Measurements from ENCODE around the gene NEB.
A peak's percentile ranks its signal among the peaks of the same experiment; 100 is the strongest.
"Not testable (repeated sequence)": the region's sequence is repeated elsewhere in the genome, so short reads cannot be mapped to it uniquely, and the experiment has no call there.

NEB gene

GRCh38 chr2:151649966-151650365, 84.3 kb downstream of the NEB start:
- DNase-seq (ENCODE audit: low read depth in 3 of 3), result no peak

DNA sequence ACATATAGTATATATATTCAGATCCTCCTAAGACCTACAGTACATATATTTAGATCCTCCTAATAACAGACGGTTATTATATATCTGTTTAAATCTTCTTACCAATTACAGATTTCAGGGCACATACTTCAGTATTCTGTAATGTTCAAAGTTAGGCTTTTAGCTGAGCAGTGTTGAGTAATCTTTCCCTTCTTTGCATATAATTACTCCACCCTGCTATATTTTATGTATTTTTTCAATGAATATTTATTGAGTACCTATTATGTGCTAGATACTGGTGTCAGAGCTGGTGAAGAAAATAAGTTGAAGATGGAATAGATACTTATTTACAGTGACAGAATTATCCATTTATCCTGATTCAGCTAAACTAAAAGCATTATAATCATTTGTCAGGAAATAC, 84.9 kb downstream of the NEB start:
- no peak for DNase-seq (ENCODE audit: low read depth in 3 of 3)

GRCh38 chr2:151646512-151646911, 87.8 kb downstream of the NEB start:
- not testable (repeated sequence) for DNase-seq (ENCODE audit: low read depth in 3 of 3)

GRCh38 chr2:151644580-151644979, 89.7 kb downstream of the NEB start:
- DNase-seq (ENCODE audit: low read depth in 3 of 3), result no peak

- DNase-seq (ENCODE audit: low read depth in 3 of 3), result not testable (repeated sequence)
Measured at GRCh38 chr2:151641895-151642294, 92.4 kb downstream of the NEB start.

GRCh38 chr2:151640087-151640486, 94.2 kb downstream of the NEB start:
- DNase-seq (ENCODE audit: low read depth in 3 of 3), result no peak

- no peak for DNase-seq (ENCODE audit: low read depth in 3 of 3)
Measured at GRCh38 chr2:151638990-151639389, 95.3 kb downstream of the NEB start.

DNA sequence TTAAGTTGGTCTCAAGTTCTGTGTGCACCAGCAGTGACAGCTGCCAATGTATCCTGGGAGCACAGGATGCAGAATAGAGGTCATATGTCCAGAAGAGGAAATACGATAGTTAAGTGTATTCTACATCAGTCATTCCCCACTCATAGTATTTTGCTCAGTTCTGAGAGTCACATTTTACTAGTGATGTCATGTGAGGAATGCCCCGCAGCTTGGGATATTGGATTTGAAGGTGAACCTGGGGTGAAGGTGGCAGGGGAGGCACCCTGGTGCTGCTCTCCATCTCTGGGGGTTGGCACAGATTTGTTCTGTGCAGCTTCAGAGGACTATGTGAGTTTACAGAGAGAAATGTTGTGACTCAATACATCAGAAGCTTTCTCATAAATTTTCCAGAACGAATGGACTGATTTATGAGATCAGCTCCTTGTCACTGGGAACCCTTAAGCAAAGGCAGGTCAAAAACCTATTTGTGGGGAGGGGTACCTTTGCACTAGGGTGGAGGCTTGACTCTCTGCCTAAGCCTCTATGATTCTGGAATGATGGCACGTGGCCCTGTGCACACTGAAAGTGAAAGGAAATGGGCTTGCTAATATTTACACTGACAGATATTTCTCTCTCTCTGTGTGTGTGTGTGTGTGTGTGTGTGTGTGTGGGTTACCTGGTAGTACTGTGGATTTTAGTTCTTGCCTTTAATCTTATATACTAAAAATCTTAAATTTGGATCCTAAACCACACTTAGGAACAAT, 95.9 kb downstream of the NEB start:
- peak in 2 of 3 experiments; percentile 2 to 16 for DNase-seq (ENCODE audit: low read depth in 3 of 3)

- DNase-seq (ENCODE audit: low read depth in 3 of 3), result peak; percentile 12 to 29 (median 17)
Measured at GRCh38 chr2:151637271-151637781, 97.0 kb downstream of the NEB start.

GRCh38 chr2:151634736-151635467, 99.4 kb downstream of the NEB start:
- no peak for DNase-seq (ENCODE audit: low read depth in 3 of 3)

- no peak for DNase-seq (ENCODE audit: low read depth in 3 of 3)
Measured at GRCh38 chr2:151632993-151633565, 101.2 kb downstream of the NEB start.

DNA sequence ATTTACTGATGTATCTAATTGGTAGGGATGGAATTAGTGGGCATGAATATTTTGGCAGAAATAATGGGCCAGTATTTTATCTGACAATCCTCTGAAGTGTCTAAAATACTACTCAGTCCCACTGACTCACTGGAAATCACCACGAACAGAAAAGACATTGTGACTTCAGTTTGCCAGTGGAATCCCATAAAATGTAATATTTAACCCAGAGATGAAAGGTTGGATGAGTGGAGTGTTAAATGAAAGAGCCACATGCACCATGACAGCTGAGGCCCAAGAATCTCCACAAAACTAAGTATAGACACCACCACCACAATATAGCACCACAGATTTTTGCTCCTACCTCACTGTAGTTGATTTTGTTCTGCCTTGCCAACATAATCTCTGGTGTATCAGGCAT, 103.9 kb downstream of the NEB start:
- no peak for DNase-seq (ENCODE audit: low read depth in 3 of 3)

DNA sequence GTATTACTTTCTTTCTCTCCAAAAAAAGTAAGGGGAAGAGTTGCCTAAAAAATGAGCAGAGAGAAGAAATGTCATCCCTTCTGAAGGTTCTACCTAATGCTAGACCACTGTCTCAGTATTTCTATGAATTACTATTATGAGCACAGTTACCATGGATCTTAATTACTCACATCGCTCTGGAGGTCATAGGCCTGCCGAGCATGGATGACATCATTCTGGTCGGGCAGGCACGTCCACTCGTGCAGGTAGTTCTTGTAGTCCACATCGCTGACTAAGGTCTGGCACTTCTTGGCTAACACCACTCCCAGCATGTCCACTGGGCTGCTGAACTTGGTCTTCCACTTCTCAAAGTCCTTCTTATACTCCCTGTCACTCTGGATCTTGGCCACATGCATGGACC, 106.9 kb downstream of the NEB start:
- DNase-seq (ENCODE audit: low read depth in 3 of 3), result no peak

GRCh38 chr2:151624271-151624670, 110.0 kb downstream of the NEB start:
- DNase-seq (ENCODE audit: low read depth in 3 of 3), result no peak

DNA sequence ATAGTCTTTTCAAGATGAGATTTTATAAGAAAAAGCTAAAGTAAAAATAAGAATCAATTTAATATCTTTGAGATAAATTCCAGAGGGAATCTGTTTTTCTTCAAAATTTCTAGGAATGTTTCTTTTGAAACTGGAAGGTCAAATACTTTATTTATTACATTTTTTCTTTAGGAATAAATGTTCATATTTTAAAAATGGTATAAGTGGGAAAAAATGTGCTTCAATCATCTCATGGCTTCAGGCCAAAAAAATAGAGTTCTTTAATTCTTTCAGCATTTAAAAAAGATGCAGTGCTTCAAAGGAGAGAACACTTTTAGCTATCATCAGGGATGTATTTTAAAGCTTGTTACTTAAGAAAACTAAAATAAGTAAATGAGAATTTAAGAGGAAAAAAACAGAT, 110.6 kb downstream of the NEB start:
- DNase-seq (ENCODE audit: low read depth in 3 of 3), result no peak

DNA sequence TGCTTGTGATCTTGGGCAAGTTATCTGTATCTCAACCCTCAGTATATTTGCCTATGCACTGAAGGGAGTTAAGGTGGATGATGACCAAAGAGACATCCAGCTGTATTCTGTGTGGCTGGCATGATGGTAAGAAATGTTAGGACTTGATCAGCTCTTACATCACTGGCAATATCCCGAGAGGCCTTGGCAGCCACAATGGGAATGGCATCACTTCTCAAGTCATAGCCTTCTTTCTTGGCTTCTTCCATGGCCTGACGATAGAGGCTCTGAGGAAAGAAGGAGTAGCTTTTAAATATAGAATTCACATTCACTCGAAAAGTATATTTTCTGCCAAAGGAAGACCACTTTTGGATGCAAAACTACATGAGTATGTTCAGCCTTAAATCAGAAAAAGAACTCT, 113.5 kb downstream of the NEB start:
- no peak for DNase-seq (ENCODE audit: low read depth in 3 of 3)

DNA sequence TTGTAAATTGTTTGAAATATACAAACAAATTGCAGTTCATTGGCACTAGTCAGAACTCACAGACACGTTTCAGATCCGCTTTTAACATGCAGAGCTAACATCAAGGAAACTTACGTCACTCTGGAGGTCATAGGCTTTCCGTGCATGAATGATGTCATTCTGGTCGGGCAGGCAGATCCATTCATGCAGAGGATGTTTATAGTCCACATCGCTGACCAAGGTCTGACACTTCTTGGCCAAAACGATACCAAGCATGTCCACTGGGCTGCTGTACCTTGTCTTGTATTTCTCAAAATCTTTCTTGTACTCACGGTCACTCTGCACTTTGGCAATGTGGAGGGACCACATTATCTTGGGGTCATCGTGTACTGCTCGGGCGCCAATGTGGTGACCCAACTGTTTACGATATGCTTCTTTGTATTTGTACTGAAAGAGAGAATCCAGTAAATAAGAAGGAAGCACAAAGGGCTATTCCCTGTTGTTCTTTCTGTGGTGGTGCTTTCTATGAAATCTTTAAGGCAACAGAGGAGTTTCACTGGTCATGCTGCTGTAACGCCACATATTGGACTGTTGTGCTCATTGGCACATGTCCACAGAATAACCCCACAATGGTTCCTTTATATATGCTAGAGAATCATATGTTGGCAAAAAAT, 114.8 kb downstream of the NEB start:
- no peak for DNase-seq (ENCODE audit: low read depth in 3 of 3)

- no peak for DNase-seq (ENCODE audit: low read depth in 3 of 3)
Measured at GRCh38 chr2:151616760-151617339, 117.4 kb downstream of the NEB start.

- no peak for DNase-seq (ENCODE audit: low read depth in 3 of 3)
Measured at GRCh38 chr2:151614606-151615306, 119.5 kb downstream of the NEB start.

DNA sequence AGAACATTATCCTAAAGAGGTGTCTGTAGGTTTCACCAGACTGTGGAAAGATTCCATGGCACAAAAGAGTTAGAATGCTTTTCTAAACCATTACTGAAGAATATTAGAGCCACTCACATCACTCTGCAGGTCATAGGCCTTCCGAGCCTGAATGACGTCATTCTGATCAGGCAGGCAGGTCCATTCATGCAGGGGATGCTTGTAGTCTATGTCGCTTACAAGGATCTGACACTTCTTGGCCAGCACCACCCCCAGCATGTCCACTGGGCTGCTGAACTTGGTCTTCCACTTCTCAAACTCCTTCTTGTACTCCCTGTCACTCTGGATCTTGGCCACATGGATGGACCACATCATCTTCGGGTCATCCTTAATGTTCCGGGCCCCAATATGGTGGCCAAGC, 120.1 kb downstream of the NEB start:
- no peak for DNase-seq (ENCODE audit: low read depth in 3 of 3)

DNA sequence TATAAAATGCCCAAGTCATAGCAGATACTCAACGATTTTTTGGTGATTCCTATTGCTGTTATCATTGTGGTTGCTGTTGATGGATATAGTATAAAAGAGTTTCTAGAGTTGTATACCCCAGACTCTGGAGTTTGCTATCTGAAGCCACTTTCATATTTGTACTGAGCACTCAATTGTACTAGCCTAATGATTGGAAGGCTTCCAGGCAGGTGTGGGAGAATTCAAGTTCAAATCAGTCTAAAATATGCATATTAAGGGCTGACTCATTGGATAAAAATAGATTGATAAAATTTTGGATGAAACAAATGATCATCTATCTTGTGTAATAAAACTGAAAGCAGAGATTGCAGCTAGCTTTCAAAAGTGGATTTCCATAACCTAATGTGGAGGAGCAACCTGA, 122.9 kb downstream of the NEB start:
- DNase-seq (ENCODE audit: low read depth in 3 of 3), result no peak
